HG03439 (cell line): Measurements from ENCODE around the gene SCIMP.
"Not testable (repeated sequence)": the region's sequence is repeated elsewhere in the genome, so short reads cannot be mapped to it uniquely, and the experiment has no call there.

Experiments
- ATAC-seq: cut with Tn5 transposase; IDR thresholded peaks from one replicate; pipeline ENCODE4 v1.9.1; 2021; ENCODE audit warnings: mild to moderate bottlenecking, moderate library complexity; ENCODE audit not compliant: unreplicated experiment

Gene SCIMP

GRCh38 chr17:5191541-5192417 is 42.9 kb downstream of the SCIMP start, which contains the start of gene ZNF594:
ZNF594 (minus strand) TSS chr17:5191868; CDS start chr17:5184256, 7,612 bp downstream.
- ATAC-seq = peak; percentile 96

GRCh38 chr17:5184288-5184687 is 50.4 kb downstream of the SCIMP start:
- no peak for ATAC-seq

GRCh38 chr17:5183410-5183793 is 51.3 kb downstream of the SCIMP start:
- ATAC-seq = no peak

- ATAC-seq = no peak
Observed at GRCh38 chr17:5182597-5183409, 51.9 kb downstream of the SCIMP start.

GRCh38 chr17:5181509-5182305 is 53.0 kb downstream of the SCIMP start:
- ATAC-seq = no peak

- no peak for ATAC-seq
Observed at GRCh38 chr17:5179003-5179402, 55.7 kb downstream of the SCIMP start.

- not testable (repeated sequence) for ATAC-seq
Observed at GRCh38 chr17:5175027-5175426, 59.6 kb downstream of the SCIMP start.

- ATAC-seq = not testable (repeated sequence)
Observed at GRCh38 chr17:5165791-5166564, 68.7 kb downstream of the SCIMP start.

GRCh38 chr17:5164436-5164835 is 70.2 kb downstream of the SCIMP start:
- no peak for ATAC-seq

- ATAC-seq = not testable (repeated sequence)
Observed at GRCh38 chr17:5161793-5162192, 72.9 kb downstream of the SCIMP start.

- not testable (repeated sequence) for ATAC-seq
Observed at GRCh38 chr17:5160702-5161101, 74.0 kb downstream of the SCIMP start.
